Measurements from ENCODE around the gene SLC24A2. TPM values are rescaled to one million over a fixed set of nuclear protein-coding genes. Genes with fewer than 3 reads are reported as not detected.

Gene SLC24A2
- total and polyA plus RNA-seq, 2 experiments from 2014 or later = 3.5 to 7.1 TPM

- no peak for TF ChIP-seq CREB1 (CRISPR knock-in tag; IDR thresholded peaks at IDR 0.05; ENCODE audit: low read depth)
- no peak for TF ChIP-seq JUNB (IDR thresholded peaks at IDR 0.05; ENCODE audit: unreplicated experiment)
- TF ChIP-seq, protein P1, sequence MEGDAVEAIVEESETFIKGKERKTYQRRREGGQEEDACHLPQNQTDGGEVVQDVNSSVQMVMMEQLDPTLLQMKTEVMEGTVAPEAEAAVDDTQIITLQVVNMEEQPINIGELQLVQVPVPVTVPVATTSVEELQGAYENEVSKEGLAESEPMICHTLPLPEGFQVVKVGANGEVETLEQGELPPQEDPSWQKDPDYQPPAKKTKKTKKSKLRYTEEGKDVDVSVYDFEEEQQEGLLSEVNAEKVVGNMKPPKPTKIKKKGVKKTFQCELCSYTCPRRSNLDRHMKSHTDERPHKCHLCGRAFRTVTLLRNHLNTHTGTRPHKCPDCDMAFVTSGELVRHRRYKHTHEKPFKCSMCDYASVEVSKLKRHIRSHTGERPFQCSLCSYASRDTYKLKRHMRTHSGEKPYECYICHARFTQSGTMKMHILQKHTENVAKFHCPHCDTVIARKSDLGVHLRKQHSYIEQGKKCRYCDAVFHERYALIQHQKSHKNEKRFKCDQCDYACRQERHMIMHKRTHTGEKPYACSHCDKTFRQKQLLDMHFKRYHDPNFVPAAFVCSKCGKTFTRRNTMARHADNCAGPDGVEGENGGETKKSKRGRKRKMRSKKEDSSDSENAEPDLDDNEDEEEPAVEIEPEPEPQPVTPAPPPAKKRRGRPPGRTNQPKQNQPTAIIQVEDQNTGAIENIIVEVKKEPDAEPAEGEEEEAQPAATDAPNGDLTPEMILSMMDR (conservative IDR thresholded peaks at IDR 0.05; ENCODE audit: low read depth in 2 of 2) = no peak
- TF ChIP-seq REST (IDR thresholded peaks at IDR 0.05; ENCODE audit: unreplicated experiment) = no peak
- TF ChIP-seq ETS1 (IDR thresholded peaks at IDR 0.05) = no peak
- no peak for TF ChIP-seq ZNF114 (CRISPR knock-in tag; IDR thresholded peaks at IDR 0.05)
- no peak for TF ChIP-seq EZH2 (IDR thresholded peaks at IDR 0.05; ENCODE audit: low read depth, unreplicated experiment)
Observed at GRCh38 chr9:19830796-19831195, 42.0 kb upstream of the SLC24A2 start (continued).

DNA sequence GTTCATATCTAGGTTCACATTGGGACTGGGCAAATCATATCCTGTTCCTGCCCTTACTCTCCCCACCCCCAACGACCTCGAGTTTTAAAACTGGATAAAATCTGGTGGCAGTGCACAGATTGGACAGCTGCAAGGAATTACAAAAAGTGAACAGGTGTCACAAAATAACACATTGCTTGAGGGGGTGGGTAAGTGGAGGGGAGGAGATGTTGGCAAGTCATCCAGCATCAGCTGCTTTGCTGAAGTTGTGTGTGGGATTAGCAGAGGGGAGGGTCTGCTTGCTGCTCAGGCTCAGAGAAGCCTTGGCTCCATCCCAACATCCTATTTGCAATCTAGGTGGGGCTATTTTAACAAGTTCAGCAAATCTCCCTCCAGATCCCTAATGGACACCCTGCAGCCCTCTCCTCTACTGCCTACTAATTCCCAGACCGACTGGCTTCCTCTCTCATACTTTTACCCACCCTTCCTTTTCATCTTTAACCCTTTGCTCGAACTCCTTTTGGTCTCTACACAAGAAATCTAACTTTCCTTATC lies 39.8 kb upstream of the SLC24A2 start:
- Mint-ChIP-seq H3K9me3 (peaks cover 28% of the 10 kb centered on the region), H3K4me1 (no peaks in the 10 kb centered on the region), H3K27me3 (ENCODE audit: insufficient read depth, low read depth, poor library complexity) (peaks cover 6% of the 10 kb centered on the region), H3K4me3 (no peak overlapping the region), H3K27ac (no peak overlapping the region), H3K36me3 (ENCODE audit: low read depth) (peaks cover 18% of the 10 kb centered on the region)
- no peak overlapping the region for H3K4me3 ChIP-seq
- H3K27me3 ChIP-seq (ENCODE audit: insufficient read depth) = no peaks in the 10 kb centered on the region
- TF ChIP-seq JUNB (IDR thresholded peaks at IDR 0.05; ENCODE audit: unreplicated experiment) = no peak
- ATAC-seq (no peak), DNase-seq (ENCODE audit: low spot score) (no peak)
- no peak overlapping the region for H3K4me2 ChIP-seq
- H2AFZ ChIP-seq = peak overlapping the region; percentile 74; the same call in 1 of the 2 replicates
- H3K79me2 ChIP-seq (replicated peaks; ENCODE audit: insufficient read depth) = no peaks in the 10 kb centered on the region
- peaks cover 7% of the 10 kb centered on the region; the same call in 1 of the 2 replicates for H3K9me2 ChIP-seq (ENCODE audit: insufficient read depth)
- H3F3A ChIP-seq (replicated peaks; ENCODE audit: low read depth) = no peaks in the 10 kb centered on the region
- 0 out of 2 replicates have a peak, but pooled peaks cover 7% of the 10 kb centered on the region for H3K36me3 ChIP-seq (ENCODE audit: insufficient read depth)
- no peak overlapping the region for H3K27ac ChIP-seq (ENCODE audit: low read depth)
- no peaks in the 10 kb centered on the region for H4K20me1 ChIP-seq (replicated peaks; ENCODE audit: insufficient read depth)
- no peaks in the 10 kb centered on the region for H3K4me1 ChIP-seq (ENCODE audit: insufficient read depth)

Data from GM23338 (cell line).